ENCODE measurements around the gene COL23A1. TPM values are rescaled to one million over a fixed set of nuclear protein-coding genes. Genes with fewer than 3 reads are reported as not detected.

The COL23A1 gene
- total and polyA plus RNA-seq, 2 of the 13 experiments (the other 11 are each of a cell fraction or from before 2014, with no cell fraction given), result not detected

DNA sequence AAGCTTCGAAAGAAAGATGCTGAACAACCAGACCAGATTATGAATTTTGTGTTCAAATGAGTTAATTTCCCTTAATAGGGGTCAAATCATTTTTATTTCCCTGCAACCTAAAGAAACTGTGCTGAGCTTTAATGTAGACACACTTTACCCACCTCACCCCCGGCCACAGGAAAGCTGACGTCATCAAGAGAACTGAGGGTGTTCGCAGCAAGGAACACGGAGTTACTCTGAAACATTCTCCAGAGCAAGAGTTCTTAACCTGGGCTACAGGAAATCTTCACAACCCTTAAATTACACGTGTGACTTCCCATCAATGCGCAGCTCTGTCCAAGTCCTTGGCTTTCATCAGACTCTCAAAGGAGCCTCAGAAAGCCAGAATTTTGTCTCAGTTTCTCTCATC lies 116.3 kb downstream of the COL23A1 start:
- CTCF ChIA-PET (ENCODE audit: low intra/inter-chr PET ratio, low total read pairs), result no interaction called here
- no TSS peak for BruUV-seq (replicated peaks)
- intact Hi-C loops (cut with micrococcal nuclease; ENCODE audit: unreplicated experiment) (no loop called here), in situ Hi-C loops (cut with HindIII; ENCODE audit: extremely low pct_ligation_motif_present, low pct_unique_long_range_greater_than_20kb) (no loop called here)
- WGBS (ENCODE audit: low lambda C conversion rate), result 35% methylated on average over 7 of the region's 7 CpGs
- Histone ChIP-seq H3K4me1 (ENCODE audit: insufficient read depth, low read length) (no peaks in the 10 kb centered on the region), H3K9ac (ENCODE audit: insufficient read depth, low read depth, low read length) (no peak overlapping the region), H3K9me3 (ENCODE audit: low read length) (no peaks in the 10 kb centered on the region), H3K79me2 (ENCODE audit: insufficient read depth, low read length) (no peaks in the 10 kb centered on the region), H3K4me2 (ENCODE audit: low read depth, low read length) (no peak overlapping the region), H3K27me3 (ENCODE audit: control insufficient read depth in 1 of 2, insufficient read depth in 2 of 2, low read length in 2 of 2) (peaks cover 0 to 16% of the 10 kb centered on the region in 2 experiments; a peak in 2 of 5 replicates), H3K36me3 (replicated peaks in 1 of 2; ENCODE audit: control insufficient read depth in 1 of 2, insufficient read depth in 2 of 2, low read length in 2 of 2) (no peaks in the 10 kb centered on the region), H3K4me3 (replicated peaks in 1 of 3; ENCODE audit: insufficient read depth in 1 of 3, low read depth in 2 of 3, low read length in 3 of 3) (no peak overlapping the region), H3K27ac (ENCODE audit: extremely low read length, insufficient read depth, low read length) (no peak overlapping the region), H4K20me1 (ENCODE audit: insufficient read depth, low read length) (no peaks in the 10 kb centered on the region), H2AFZ (ENCODE audit: low read length) (no peak overlapping the region)
- POLR2A ChIA-PET, result no interaction called here
- DNase-seq (ENCODE audit: low spot score) (no peak), FAIRE-seq (no peak), ATAC-seq (no peak)
- TF ChIP-seq KLF9 (CRISPR knock-in tag; IDR thresholded peaks at IDR 0.05; ENCODE audit: low read depth) (no peak), ATF7 (IDR thresholded peaks at IDR 0.05) (peak; percentile 80), ATF7 (CRISPR knock-in tag; IDR thresholded peaks at IDR 0.05) (no peak), CREB1 (IDR thresholded peaks at IDR 0.05) (peak; percentile 90), CREB1 (CRISPR knock-in tag; IDR thresholded peaks at IDR 0.05) (no peak), ERF (CRISPR knock-in tag; IDR thresholded peaks at IDR 0.05) (no peak)
- TF ChIP-seq, protein P1, sequence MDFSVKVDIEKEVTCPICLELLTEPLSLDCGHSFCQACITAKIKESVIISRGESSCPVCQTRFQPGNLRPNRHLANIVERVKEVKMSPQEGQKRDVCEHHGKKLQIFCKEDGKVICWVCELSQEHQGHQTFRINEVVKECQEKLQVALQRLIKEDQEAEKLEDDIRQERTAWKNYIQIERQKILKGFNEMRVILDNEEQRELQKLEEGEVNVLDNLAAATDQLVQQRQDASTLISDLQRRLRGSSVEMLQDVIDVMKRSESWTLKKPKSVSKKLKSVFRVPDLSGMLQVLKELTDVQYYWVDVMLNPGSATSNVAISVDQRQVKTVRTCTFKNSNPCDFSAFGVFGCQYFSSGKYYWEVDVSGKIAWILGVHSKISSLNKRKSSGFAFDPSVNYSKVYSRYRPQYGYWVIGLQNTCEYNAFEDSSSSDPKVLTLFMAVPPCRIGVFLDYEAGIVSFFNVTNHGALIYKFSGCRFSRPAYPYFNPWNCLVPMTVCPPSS (IDR thresholded peaks at IDR 0.05), result no peak

DNA sequence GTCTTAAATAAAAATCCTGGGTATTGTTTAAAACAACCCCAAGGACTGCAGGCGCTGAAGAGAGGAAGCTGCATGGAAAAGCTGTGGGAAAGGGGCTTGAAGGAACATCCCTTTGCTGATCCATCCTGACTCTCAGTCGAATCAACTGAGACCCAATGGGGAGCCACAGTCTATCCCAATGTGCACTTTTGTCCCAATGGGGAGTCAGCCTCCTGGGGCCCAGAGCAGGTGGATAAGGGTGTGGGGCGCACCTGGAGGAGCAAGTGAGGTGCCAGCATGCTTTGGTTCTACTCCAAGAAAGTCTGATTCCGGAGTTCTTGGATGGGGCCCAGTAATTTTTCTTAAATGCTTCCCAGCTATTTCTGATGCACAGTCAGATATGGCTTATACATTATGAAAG lies 118.1 kb downstream of the COL23A1 start:
- DNase-seq (ENCODE audit: low spot score) (no peak), FAIRE-seq (no peak), ATAC-seq (no peak)
- peaks cover 0 to 23% of the 10 kb centered on the region in 2 experiments; a peak in 3 of 5 replicates for H3K27me3 ChIP-seq (ENCODE audit: control insufficient read depth in 1 of 2, insufficient read depth in 2 of 2, low read length in 2 of 2)
- no peak overlapping the region for H2AFZ ChIP-seq (ENCODE audit: low read length)
- no peaks in the 10 kb centered on the region for H3K4me1 ChIP-seq (ENCODE audit: insufficient read depth, low read length)
- in situ Hi-C loops (cut with HindIII; ENCODE audit: extremely low pct_ligation_motif_present, low pct_unique_long_range_greater_than_20kb), result no loop called here
- ChIA-PET CTCF (ENCODE audit: low intra/inter-chr PET ratio, low total read pairs) (no interaction called here), POLR2A (no interaction called here)
- no peak overlapping the region for H3K4me2 ChIP-seq (ENCODE audit: low read depth, low read length)
- WGBS (ENCODE audit: low lambda C conversion rate), result 43% methylated on average over 3 of the region's 4 CpGs
- no peak overlapping the region for H3K27ac ChIP-seq (ENCODE audit: extremely low read length, insufficient read depth, low read length)
- no peak overlapping the region for H3K9ac ChIP-seq (ENCODE audit: insufficient read depth, low read depth, low read length)
- intact Hi-C loops (cut with micrococcal nuclease; ENCODE audit: unreplicated experiment), result no loop called here
- H3K9me3 ChIP-seq (ENCODE audit: low read length), result no peaks in the 10 kb centered on the region
- H3K36me3 ChIP-seq (replicated peaks in 1 of 2; ENCODE audit: control insufficient read depth in 1 of 2, insufficient read depth in 2 of 2, low read length in 2 of 2), result no peaks in the 10 kb centered on the region
- no peaks in the 10 kb centered on the region for H4K20me1 ChIP-seq (ENCODE audit: insufficient read depth, low read length)
- no peak overlapping the region for H3K4me3 ChIP-seq (replicated peaks in 1 of 3; ENCODE audit: insufficient read depth in 1 of 3, low read depth in 2 of 3, low read length in 3 of 3)
- H3K79me2 ChIP-seq (ENCODE audit: insufficient read depth, low read length), result no peaks in the 10 kb centered on the region
- BruUV-seq (replicated peaks), result no TSS peak
- TF ChIP-seq ZNF446 (CRISPR knock-in tag; IDR thresholded peaks at IDR 0.05) (no peak), PLRG1 (conservative IDR thresholded peaks at IDR 0.05) (no peak), FOXM1 (CRISPR knock-in tag; IDR thresholded peaks at IDR 0.05) (no peak), DMAP1 (CRISPR knock-in tag; IDR thresholded peaks at IDR 0.05) (no peak), ZNF749 (CRISPR knock-in tag; IDR thresholded peaks at IDR 0.05; ENCODE audit: borderline replicate concordance) (no peak), ZNF615 (CRISPR knock-in tag; IDR thresholded peaks at IDR 0.05; ENCODE audit: borderline replicate concordance) (no peak)
- TF ChIP-seq, protein P2, sequence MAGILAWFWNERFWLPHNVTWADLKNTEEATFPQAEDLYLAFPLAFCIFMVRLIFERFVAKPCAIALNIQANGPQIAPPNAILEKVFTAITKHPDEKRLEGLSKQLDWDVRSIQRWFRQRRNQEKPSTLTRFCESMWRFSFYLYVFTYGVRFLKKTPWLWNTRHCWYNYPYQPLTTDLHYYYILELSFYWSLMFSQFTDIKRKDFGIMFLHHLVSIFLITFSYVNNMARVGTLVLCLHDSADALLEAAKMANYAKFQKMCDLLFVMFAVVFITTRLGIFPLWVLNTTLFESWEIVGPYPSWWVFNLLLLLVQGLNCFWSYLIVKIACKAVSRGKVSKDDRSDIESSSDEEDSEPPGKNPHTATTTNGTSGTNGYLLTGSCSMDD (CRISPR knock-in tag; IDR thresholded peaks at IDR 0.05), result no peak
- TF ChIP-seq, protein P3, sequence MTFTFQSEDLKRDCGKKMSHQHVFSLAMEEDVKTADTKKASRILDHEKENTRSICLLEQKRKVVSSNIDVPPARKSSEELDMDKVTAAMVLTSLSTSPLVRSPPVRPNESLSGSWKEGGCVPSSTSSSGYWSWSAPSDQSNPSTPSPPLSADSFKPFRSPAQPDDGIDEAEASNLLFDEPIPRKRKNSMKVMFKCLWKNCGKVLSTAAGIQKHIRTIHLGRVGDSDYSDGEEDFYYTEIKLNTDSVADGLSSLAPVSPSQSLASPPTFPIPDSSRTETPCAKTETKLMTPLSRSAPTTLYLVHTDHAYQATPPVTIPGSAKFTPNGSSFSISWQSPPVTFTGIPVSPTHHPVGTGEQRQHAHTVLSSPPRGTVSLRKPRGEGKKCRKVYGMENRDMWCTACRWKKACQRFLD (CRISPR knock-in tag; IDR thresholded peaks at IDR 0.05; ENCODE audit: borderline replicate concordance), result no peak
- TF ChIP-seq, protein P4, sequence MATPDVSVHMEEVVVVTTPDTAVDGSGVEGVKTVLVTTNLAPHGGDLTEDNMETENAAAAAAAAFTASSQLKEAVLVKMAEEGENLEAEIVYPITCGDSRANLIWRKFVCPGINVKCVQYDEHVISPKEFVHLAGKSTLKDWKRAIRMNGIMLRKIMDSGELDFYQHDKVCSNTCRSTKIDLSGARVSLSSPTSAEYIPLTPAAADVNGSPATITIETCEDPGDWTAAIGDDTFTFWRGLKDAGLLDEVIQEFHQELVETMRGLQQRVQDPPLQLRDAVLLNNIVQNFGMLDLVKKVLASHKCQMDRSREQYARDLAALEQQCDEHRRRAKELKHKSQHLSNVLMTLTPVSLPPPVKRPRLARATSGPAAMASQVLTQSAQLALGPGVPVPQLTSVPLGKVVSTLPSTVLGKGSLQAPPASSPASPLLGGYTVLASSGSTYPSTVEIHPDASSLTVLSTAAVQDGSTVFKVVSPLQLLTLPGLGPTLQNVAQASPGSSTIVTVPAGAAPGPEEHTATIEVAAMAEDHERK (CRISPR knock-in tag; IDR thresholded peaks at IDR 0.05; ENCODE audit: low read depth), result no peak
